CD4-positive, alpha-beta T cell treated with Interleukin-4 for 1 hour (primary cell): ENCODE data around the gene CLDN11.

ENCODE experiments used
- DNase-seq, 2 donors: peaks; one replicate each; pipeline ENCODE4 v3.0.0-alpha.2; 2020 to 2022

Gene CLDN11

GRCh38 chr3:170473358-170473757, 54.7 kb downstream of the CLDN11 start:
- DNase-seq: no peak

DNA sequence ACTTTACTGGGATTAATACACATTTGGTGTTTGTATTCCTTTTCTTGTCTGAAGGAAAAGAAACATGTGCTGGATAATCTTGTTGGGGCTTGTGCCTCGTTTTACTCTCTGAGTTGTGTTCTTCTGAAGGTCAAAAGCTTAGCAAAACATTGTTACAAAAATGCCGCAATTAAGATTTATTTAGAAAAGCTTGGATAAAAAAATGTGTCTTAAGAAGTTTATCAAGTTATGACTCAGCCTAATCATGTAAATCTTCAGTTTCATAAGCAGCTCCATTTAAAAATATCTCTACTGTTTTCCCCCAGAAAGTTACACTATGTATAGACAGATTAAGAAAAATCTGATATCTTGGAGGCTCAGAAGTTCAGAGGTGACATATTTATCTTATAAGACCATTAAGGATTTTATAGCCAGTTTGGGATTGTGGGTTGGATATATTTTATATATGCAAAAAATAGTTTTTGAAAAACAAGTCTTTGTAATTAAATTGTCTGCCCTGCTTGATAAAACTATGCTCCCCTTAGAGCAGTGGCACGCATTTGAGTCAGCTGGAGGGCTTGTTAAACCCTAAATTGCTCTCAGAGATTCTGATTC, 56.5 kb downstream of the CLDN11 start:
- DNase-seq: no peak

GRCh38 chr3:170476291-170476690, 57.6 kb downstream of the CLDN11 start:
- no peak for DNase-seq

GRCh38 chr3:170477395-170477794, 58.7 kb downstream of the CLDN11 start:
- DNase-seq: no peak

DNA sequence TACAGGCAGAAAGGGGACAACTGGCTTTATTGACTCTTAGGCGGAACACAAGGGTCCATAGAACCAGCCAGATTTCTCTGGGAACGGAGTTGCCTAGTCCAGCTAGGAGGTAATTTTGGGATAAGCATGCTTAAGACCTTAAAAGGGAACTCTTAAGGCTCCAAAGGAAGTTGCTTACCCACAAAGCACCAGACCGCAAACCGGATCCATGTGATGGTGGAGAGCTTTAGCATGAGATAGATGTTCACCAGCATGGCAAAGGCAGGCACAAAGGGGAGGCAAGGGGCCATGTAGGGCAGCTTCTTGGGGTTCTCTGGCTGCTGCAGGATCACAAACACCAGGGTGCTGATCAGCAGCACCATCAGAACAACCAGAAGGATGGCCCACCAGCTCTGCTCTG, 61.4 kb downstream of the CLDN11 start:
- DNase-seq: no peak

- no peak for DNase-seq
Observed at GRCh38 chr3:170482199-170482598, 63.5 kb downstream of the CLDN11 start.

DNA sequence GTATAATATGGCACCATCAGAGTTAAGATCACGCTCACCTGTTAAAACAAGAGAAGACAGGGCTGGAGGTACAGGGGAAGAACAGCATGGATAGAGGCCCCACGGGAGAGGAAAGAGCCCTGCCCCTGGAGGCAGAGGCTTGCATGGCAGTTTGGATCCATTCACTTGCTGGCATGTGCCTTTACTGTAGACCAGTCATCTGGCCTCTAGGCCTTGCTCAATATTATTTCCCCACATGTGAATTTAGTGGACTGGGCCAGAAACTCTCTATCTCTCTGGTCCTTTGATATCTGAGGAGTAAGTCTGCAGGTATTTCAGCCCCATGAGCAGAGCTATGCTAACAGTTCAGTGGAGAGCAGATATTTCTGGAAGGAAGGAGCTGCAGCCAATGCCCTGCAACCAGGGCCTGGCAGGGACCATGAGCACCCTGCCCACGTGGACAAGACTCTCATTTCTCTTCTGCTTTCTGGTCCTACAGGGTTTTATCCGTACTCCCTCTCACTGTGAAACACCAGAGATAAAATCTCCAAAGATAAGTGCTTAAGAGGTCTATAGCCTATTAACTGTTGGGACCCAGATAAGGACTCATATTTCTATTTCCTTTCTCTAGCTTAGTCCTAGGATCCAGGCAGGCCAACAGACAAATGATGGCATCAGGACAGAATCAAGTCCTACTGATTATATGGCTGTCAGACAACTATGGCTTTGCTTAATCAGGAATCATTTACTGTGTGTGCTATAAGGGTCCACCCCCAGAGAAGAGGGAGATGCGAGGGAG, 65.0 kb downstream of the CLDN11 start:
- no peak for DNase-seq
